UCSD-AML1 (cell line): ENCODE measurements around the gene EOMES.
"Not testable (repeated sequence)": the region's sequence is repeated elsewhere in the genome, so short reads cannot be mapped to it uniquely, and the experiment has no call there.

ENCODE experiments used
- DNase-seq: peaks from one replicate; lab custom pipeline; 2025; ENCODE audit not compliant: unreplicated experiment; lab: John Stamatoyannopoulos, UW

The EOMES gene

GRCh38 chr3:27721717-27722564 lies at the start of gene EOMES:
EOMES (minus strand) TSS chr3:27722323; CDS start chr3:27722294, 29 bp downstream.
- peak; percentile 81 for DNase-seq

- not testable (repeated sequence) for DNase-seq
These were observed 48.3 kb upstream of the EOMES start for GRCh38 chr3:27770384-27770783.

GRCh38 chr3:27767000-27767399 lies 44.9 kb upstream of the EOMES start:
- DNase-seq = no peak

- no peak for DNase-seq
These were observed 36.0 kb upstream of the EOMES start for GRCh38 chr3:27758083-27758482.

- DNase-seq = no peak
These were observed 34.8 kb upstream of the EOMES start for GRCh38 chr3:27756877-27757276.

- no peak for DNase-seq
These were observed 30.8 kb upstream of the EOMES start for GRCh38 chr3:27752926-27753325.

- DNase-seq = no peak
These were observed 27.5 kb upstream of the EOMES start for GRCh38 chr3:27749643-27750042.

- DNase-seq = no peak
These were observed 24.7 kb upstream of the EOMES start for GRCh38 chr3:27746838-27747237.

GRCh38 chr3:27740854-27741253 lies 18.7 kb upstream of the EOMES start:
- DNase-seq = no peak

GRCh38 chr3:27737091-27737490 lies 15.0 kb upstream of the EOMES start:
- DNase-seq = no peak

GRCh38 chr3:27730774-27731659 lies 8.9 kb upstream of the EOMES start:
- no peak for DNase-seq

GRCh38 chr3:27729748-27730611 lies 7.9 kb upstream of the EOMES start:
- no peak for DNase-seq

GRCh38 chr3:27729325-27729724 lies 7.2 kb upstream of the EOMES start:
- DNase-seq = no peak

GRCh38 chr3:27728195-27729087 lies 6.3 kb upstream of the EOMES start:
- no peak for DNase-seq

- no peak for DNase-seq
These were observed 4.1 kb upstream of the EOMES start for GRCh38 chr3:27726240-27726639.

GRCh38 chr3:27724459-27725197 lies 2.5 kb upstream of the EOMES start:
- no peak for DNase-seq

GRCh38 chr3:27723815-27724458 lies 1.8 kb upstream of the EOMES start:
- no peak for DNase-seq

GRCh38 chr3:27723456-27723814 lies 1.3 kb upstream of the EOMES start:
- DNase-seq = no peak

GRCh38 chr3:27723001-27723445 lies 900 bp upstream of the EOMES start:
- no peak for DNase-seq
